NCI-H774 (cell line): ENCODE results near the gene SPATA20.

Experiments
- DNase-seq: peaks from one replicate; lab custom pipeline; 2025; lab: John Stamatoyannopoulos, UW

The SPATA20 gene

GRCh38 chr17:50520483-50520882 lies 26.5 kb upstream of the SPATA20 start:
- DNase-seq = no peak

- no peak for DNase-seq
Measured at GRCh38 chr17:50521514-50521913, 25.5 kb upstream of the SPATA20 start.

GRCh38 chr17:50522766-50523165 lies 24.2 kb upstream of the SPATA20 start:
- DNase-seq = no peak

- DNase-seq = no peak
Measured at GRCh38 chr17:50523208-50523607, 23.8 kb upstream of the SPATA20 start.

- DNase-seq = no peak
Measured at GRCh38 chr17:50524838-50525237, 22.1 kb upstream of the SPATA20 start.

- DNase-seq = no peak
Measured at GRCh38 chr17:50527155-50527762, 19.7 kb upstream of the SPATA20 start.

- DNase-seq = no peak
Measured at GRCh38 chr17:50527949-50528474, 19.0 kb upstream of the SPATA20 start.

GRCh38 chr17:50529849-50530248 lies 17.1 kb upstream of the SPATA20 start:
- no peak for DNase-seq

- DNase-seq = no peak
Measured at GRCh38 chr17:50531428-50532025, 15.4 kb upstream of the SPATA20 start.

- no peak for DNase-seq
Measured at GRCh38 chr17:50532452-50533024, 14.4 kb upstream of the SPATA20 start, which contains the start of gene EPN3. Gene EPN3 (plus strand): TSS chr17:50532735. CDS start chr17:50536557, 3,822 bp downstream.

- DNase-seq = no peak
Measured at GRCh38 chr17:50533185-50533584, 13.8 kb upstream of the SPATA20 start.

GRCh38 chr17:50533720-50534148 lies 13.2 kb upstream of the SPATA20 start:
- DNase-seq = no peak

GRCh38 chr17:50534222-50534978 lies 12.6 kb upstream of the SPATA20 start:
- DNase-seq = no peak

GRCh38 chr17:50534979-50535326 lies 12.0 kb upstream of the SPATA20 start:
- DNase-seq = no peak

GRCh38 chr17:50535407-50535806 lies 11.6 kb upstream of the SPATA20 start:
- DNase-seq = no peak

- no peak for DNase-seq
Measured at GRCh38 chr17:50536683-50537646, 10.0 kb upstream of the SPATA20 start.

GRCh38 chr17:50537721-50538548 lies 9.0 kb upstream of the SPATA20 start:
- DNase-seq = no peak

- DNase-seq = no peak
Measured at GRCh38 chr17:50538549-50539410, 8.2 kb upstream of the SPATA20 start.

GRCh38 chr17:50539762-50540559 lies 7.0 kb upstream of the SPATA20 start:
- no peak for DNase-seq
